Jurkat, Clone E6-1 (cell line): ENCODE results near the gene OR7G3.

ENCODE experiments used
- DNase-seq: peaks from one replicate; pipeline ENCODE4 v3.0.0-alpha.2; 2011; ENCODE audit warnings: low read depth, low spot score
- H3K4me3 ChIP-seq: 2 replicates; pipeline ENCODE4 v1.5.1; 2011; ENCODE audit warnings: mild to moderate bottlenecking, low read length, control low read depth, moderate library complexity

Gene OR7G3

GRCh38 chr19:9116547-9116946 is 10.2 kb downstream of the OR7G3 start:
- H3K4me3 ChIP-seq, result no peak overlapping the region
- no peak for DNase-seq

- DNase-seq, result no peak
Observed at GRCh38 chr19:9115307-9115813, 11.4 kb downstream of the OR7G3 start, which contains the start of gene OR7G1. TSS of gene OR7G1 (minus strand) at chr19:9115763. CDS start at chr19:9115763, 0 bp downstream.

GRCh38 chr19:9109959-9110358 is 16.8 kb downstream of the OR7G3 start:
- H3K4me3 ChIP-seq, result no peak overlapping the region
- no peak for DNase-seq

More at GRCh38 chr19:9115307-9115813, 11.4 kb downstream of the OR7G3 start, which contains the start of gene OR7G1:
- no peak within 1 kb of the TSS for H3K4me3 ChIP-seq

- no peak within 1 kb of the TSS for H3K4me3 ChIP-seq
- no peak for DNase-seq
Observed at GRCh38 chr19:9107375-9107774, 19.4 kb downstream of the OR7G3 start, which contains the start of gene OR7G2. TSS of gene OR7G2 (minus strand) at chr19:9107475. CDS start at chr19:9103243, 4,232 bp downstream.

- H3K4me3 ChIP-seq, result no peak within 1 kb of the TSS
- DNase-seq, result no peak
Observed at GRCh38 chr19:9086761-9087160, 40.0 kb downstream of the OR7G3 start, which contains the start of gene OR1M1. TSS of gene OR1M1 (plus strand) at chr19:9087061. CDS start at chr19:9093245, 6,184 bp downstream.

GRCh38 chr19:9078651-9079050 is 48.1 kb downstream of the OR7G3 start:
- H3K4me3 ChIP-seq, result no peak overlapping the region
- no peak for DNase-seq

GRCh38 chr19:9076901-9077300 is 49.8 kb downstream of the OR7G3 start:
- DNase-seq, result no peak
- no peak overlapping the region for H3K4me3 ChIP-seq
